ENCODE results near the gene ATF7. TPM values are rescaled to one million over a fixed set of nuclear protein-coding genes. Genes with fewer than 3 reads are reported as not detected.
A peak's percentile ranks its signal among the peaks of the same experiment; 100 is the strongest.

ATF7 gene
- total and polyA plus RNA-seq, 2 of the 13 experiments (the other 11 are each of a cell fraction or from before 2014, with no cell fraction given): 9.6 to 16.2 TPM

DNA sequence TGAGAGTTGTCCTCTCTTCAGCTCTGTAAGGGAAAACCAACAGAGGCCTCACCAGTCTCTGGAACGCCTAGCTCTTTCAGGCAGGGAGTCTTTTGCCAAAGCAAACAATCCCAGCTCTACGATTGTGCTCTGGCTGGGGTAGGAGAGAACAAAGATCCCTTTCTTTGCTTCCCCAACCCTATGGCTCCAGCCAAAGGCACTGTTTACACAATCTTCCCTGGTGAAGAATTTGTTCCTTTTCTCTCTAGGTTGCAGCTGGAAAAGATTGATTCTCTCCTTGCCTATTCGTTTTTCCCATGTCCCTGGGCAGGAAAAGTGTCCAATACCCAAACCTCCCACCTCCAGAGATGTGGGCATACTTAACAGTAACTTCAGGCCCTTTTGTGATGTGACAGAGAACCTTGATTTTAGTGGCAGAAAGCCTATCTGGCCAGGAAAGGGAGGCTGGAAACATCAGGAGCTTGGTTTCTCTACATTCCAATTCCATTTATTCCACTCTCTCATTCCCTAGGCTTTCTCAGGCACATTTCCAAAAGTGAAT lies 32.9 kb upstream of the ATF7 start (continued):
- TF ChIP-seq, protein P1, sequence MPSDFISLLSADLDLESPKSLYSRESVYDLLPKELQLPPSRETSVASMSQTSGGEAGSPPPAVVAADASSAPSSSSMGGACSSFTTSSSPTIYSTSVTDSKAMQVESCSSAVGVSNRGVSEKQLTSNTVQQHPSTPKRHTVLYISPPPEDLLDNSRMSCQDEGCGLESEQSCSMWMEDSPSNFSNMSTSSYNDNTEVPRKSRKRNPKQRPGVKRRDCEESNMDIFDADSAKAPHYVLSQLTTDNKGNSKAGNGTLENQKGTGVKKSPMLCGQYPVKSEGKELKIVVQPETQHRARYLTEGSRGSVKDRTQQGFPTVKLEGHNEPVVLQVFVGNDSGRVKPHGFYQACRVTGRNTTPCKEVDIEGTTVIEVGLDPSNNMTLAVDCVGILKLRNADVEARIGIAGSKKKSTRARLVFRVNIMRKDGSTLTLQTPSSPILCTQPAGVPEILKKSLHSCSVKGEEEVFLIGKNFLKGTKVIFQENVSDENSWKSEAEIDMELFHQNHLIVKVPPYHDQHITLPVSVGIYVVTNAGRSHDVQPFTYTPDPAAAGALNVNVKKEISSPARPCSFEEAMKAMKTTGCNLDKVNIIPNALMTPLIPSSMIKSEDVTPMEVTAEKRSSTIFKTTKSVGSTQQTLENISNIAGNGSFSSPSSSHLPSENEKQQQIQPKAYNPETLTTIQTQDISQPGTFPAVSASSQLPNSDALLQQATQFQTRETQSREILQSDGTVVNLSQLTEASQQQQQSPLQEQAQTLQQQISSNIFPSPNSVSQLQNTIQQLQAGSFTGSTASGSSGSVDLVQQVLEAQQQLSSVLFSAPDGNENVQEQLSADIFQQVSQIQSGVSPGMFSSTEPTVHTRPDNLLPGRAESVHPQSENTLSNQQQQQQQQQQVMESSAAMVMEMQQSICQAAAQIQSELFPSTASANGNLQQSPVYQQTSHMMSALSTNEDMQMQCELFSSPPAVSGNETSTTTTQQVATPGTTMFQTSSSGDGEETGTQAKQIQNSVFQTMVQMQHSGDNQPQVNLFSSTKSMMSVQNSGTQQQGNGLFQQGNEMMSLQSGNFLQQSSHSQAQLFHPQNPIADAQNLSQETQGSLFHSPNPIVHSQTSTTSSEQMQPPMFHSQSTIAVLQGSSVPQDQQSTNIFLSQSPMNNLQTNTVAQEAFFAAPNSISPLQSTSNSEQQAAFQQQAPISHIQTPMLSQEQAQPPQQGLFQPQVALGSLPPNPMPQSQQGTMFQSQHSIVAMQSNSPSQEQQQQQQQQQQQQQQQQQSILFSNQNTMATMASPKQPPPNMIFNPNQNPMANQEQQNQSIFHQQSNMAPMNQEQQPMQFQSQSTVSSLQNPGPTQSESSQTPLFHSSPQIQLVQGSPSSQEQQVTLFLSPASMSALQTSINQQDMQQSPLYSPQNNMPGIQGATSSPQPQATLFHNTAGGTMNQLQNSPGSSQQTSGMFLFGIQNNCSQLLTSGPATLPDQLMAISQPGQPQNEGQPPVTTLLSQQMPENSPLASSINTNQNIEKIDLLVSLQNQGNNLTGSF (CRISPR knock-in tag; IDR thresholded peaks at IDR 0.05): no peak
- TF ChIP-seq ZNF589 (CRISPR knock-in tag; conservative IDR thresholded peaks at IDR 0.05) (no peak), ZBTB38 (CRISPR knock-in tag; IDR thresholded peaks at IDR 0.05) (no peak), IRX3 (CRISPR knock-in tag; IDR thresholded peaks at IDR 0.05; ENCODE audit: borderline replicate concordance, low read depth) (no peak), KLF16 (CRISPR knock-in tag; IDR thresholded peaks at IDR 0.05) (peak in 1 of 2 experiments; percentile 74; a peak in 1 of 4 replicates), ZNF260 (CRISPR knock-in tag; IDR thresholded peaks at IDR 0.05; ENCODE audit: borderline replicate concordance, low read depth) (no peak), TBX2 (CRISPR knock-in tag; IDR thresholded peaks at IDR 0.05; ENCODE audit: borderline replicate concordance) (peak; percentile 44; the same call in 1 of the 2 replicates), NFRKB (IDR thresholded peaks at IDR 0.05) (no peak), MTF2 (CRISPR knock-in tag; IDR thresholded peaks at IDR 0.05; ENCODE audit: borderline replicate concordance) (no peak), ZNF331 (CRISPR knock-in tag; IDR thresholded peaks at IDR 0.05) (peak; percentile 85), NR3C1 (CRISPR knock-in tag; IDR thresholded peaks at IDR 0.05) (no peak), ZNF430 (CRISPR knock-in tag; IDR thresholded peaks at IDR 0.05) (no peak; the same call in 1 of the 2 replicates), HOXA9 (CRISPR knock-in tag; IDR thresholded peaks at IDR 0.05; ENCODE audit: borderline replicate concordance) (no peak), PHF20 (CRISPR knock-in tag; IDR thresholded peaks at IDR 0.05) (no peak), CAMTA2 (CRISPR knock-in tag; IDR thresholded peaks at IDR 0.05; ENCODE audit: borderline replicate concordance) (no peak), PAX8 (CRISPR knock-in tag; IDR thresholded peaks at IDR 0.05; ENCODE audit: borderline replicate concordance) (no peak), ZNF441 (CRISPR knock-in tag; IDR thresholded peaks at IDR 0.05; ENCODE audit: borderline replicate concordance) (no peak), PHF21A (CRISPR knock-in tag; IDR thresholded peaks at IDR 0.05) (peak; percentile 91), CBX5 (CRISPR knock-in tag; IDR thresholded peaks at IDR 0.05; ENCODE audit: borderline replicate concordance) (no peak; the same call in 1 of the 2 replicates), TOE1 (CRISPR knock-in tag; IDR thresholded peaks at IDR 0.05) (no peak), HHEX (CRISPR knock-in tag; IDR thresholded peaks at IDR 0.05) (no peak), CHD2 (IDR thresholded peaks at IDR 0.05; ENCODE audit: low read depth, low read length) (no peak), DR1 (CRISPR knock-in tag; IDR thresholded peaks at IDR 0.05) (no peak)
- TF ChIP-seq, protein P2, sequence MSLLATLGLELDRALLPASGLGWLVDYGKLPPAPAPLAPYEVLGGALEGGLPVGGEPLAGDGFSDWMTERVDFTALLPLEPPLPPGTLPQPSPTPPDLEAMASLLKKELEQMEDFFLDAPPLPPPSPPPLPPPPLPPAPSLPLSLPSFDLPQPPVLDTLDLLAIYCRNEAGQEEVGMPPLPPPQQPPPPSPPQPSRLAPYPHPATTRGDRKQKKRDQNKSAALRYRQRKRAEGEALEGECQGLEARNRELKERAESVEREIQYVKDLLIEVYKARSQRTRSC (CRISPR knock-in tag; IDR thresholded peaks at IDR 0.05; ENCODE audit: low read depth): no peak
- TF ChIP-seq, protein P3, sequence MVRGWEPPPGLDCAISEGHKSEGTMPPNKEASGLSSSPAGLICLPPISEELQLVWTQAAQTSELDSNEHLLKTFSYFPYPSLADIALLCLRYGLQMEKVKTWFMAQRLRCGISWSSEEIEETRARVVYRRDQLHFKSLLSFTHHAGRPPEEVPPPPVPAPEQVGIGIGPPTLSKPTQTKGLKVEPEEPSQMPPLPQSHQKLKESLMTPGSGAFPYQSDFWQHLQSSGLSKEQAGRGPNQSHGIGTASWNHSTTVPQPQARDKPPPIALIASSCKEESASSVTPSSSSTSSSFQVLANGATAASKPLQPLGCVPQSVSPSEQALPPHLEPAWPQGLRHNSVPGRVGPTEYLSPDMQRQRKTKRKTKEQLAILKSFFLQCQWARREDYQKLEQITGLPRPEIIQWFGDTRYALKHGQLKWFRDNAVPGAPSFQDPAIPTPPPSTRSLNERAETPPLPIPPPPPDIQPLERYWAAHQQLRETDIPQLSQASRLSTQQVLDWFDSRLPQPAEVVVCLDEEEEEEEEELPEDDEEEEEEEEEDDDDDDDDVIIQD (CRISPR knock-in tag; IDR thresholded peaks at IDR 0.05; ENCODE audit: low read depth): peak; percentile 87

Data from HepG2 (cell line).